H1 (cell line): Measurements from ENCODE around the gene TEAD3. TPM values are rescaled to one million over a fixed set of nuclear protein-coding genes. Genes with fewer than 3 reads are reported as not detected.

Source experiments
- BACH1 ChIP-seq: IDR thresholded peaks from 2 replicates; pipeline ENCODE4 v1.6.1; 2012; ENCODE audit warnings: low read length, improper control_type of control experiment
- CHD1 ChIP-seq: IDR thresholded peaks from 2 replicates; pipeline ENCODE4 v1.6.1; 2012; ENCODE audit warnings: low read depth, low read length, improper control_type of control experiment
- CHD2 ChIP-seq: IDR thresholded peaks from 2 replicates; pipeline ENCODE4 v1.6.1; 2012; ENCODE audit warnings: low read length, improper control_type of control experiment
- EGR1 ChIP-seq: IDR thresholded peaks from 2 replicates; pipeline ENCODE4 v1.6.1; 2011; ENCODE audit warnings: low read depth, low read length, borderline replicate concordance
- FOSL1 ChIP-seq: IDR thresholded peaks from 2 replicates; pipeline ENCODE4 v1.6.1; 2011; ENCODE audit warnings: mild to moderate bottlenecking, low read depth, low read length, moderate library complexity; ENCODE audit not compliant: insufficient read depth
- GABPA ChIP-seq: IDR thresholded peaks from 2 replicates; pipeline ENCODE4 v1.6.1; 2011; ENCODE audit warnings: mild to moderate bottlenecking, low read length, moderate library complexity, borderline replicate concordance; ENCODE audit not compliant: insufficient read depth
- GTF2F1 ChIP-seq: IDR thresholded peaks from 2 replicates; pipeline ENCODE4 v1.6.1; 2012; ENCODE audit warnings: low read depth, low read length, improper control_type of control experiment, borderline replicate concordance
- HDAC2 ChIP-seq, 2 experiments: fragments of 300-600 bp in 1 of 2; sonication (generic) in 1 of 2; IDR thresholded peaks; 2 replicates each; pipeline ENCODE4 v1.6.1; 2011 to 2012; ENCODE audit warnings: low read depth in 2 of 2, low read length in 2 of 2, mild to moderate bottlenecking in 2 of 2, moderate library complexity in 2 of 2, borderline replicate concordance in 1 of 2, inconsistent platforms in 1 of 2
- HDAC6 ChIP-seq: IDR thresholded peaks from one replicate; pipeline ENCODE4 v1.7.1; 2012; ENCODE audit warnings: low read depth, mild to moderate bottlenecking, inconsistent platforms, low read length, moderate library complexity
- JUND ChIP-seq: IDR thresholded peaks from 2 replicates; pipeline ENCODE4 v1.6.1; 2011; ENCODE audit warnings: mild to moderate bottlenecking, improper control_type of control experiment, low read length
- NRF1 ChIP-seq: IDR thresholded peaks from 2 replicates; pipeline ENCODE4 v1.6.1; 2011; ENCODE audit warnings: mild to moderate bottlenecking, low read depth, low read length, improper control_type of control experiment
- POLR2AphosphoS5 ChIP-seq: IDR thresholded peaks from 2 replicates; pipeline ENCODE4 v1.6.1; 2011; ENCODE audit warnings: low read depth, low read length
- POU5F1 ChIP-seq: IDR thresholded peaks from 2 replicates; pipeline ENCODE4 v1.6.1; 2011; ENCODE audit warnings: low read depth, mild to moderate bottlenecking, low read length, moderate library complexity
- RAD21 ChIP-seq, 2 experiments: IDR thresholded peaks in 1 of 2; conservative IDR thresholded peaks in 1 of 2; 2 replicates each; pipeline ENCODE4 v1.6.1; 2011; ENCODE audit warnings: low read depth in 2 of 2, low read length in 2 of 2, improper control_type of control experiment in 1 of 2, inconsistent platforms in 1 of 2, mild to moderate bottlenecking in 1 of 2, moderate library complexity in 1 of 2
- RBBP5 ChIP-seq: IDR thresholded peaks from 2 replicates; pipeline ENCODE4 v1.7.1; 2012; ENCODE audit warnings: low read depth, mild to moderate bottlenecking, inconsistent platforms, low read length, moderate library complexity, borderline replicate concordance
- SIN3A ChIP-seq, 2 experiments: IDR thresholded peaks in 1 of 2; conservative IDR thresholded peaks in 1 of 2; 2 replicates each; pipeline ENCODE4 v1.6.1; 2011 to 2012; ENCODE audit warnings: low read length in 2 of 2, improper control_type of control experiment in 1 of 2, low read depth in 1 of 2, mild to moderate bottlenecking in 1 of 2
- SIRT6 ChIP-seq: IDR thresholded peaks from one replicate; pipeline ENCODE4 v1.7.1; 2012; ENCODE audit warnings: low read length, inconsistent platforms
- SIX5 ChIP-seq: IDR thresholded peaks from 2 replicates; pipeline ENCODE4 v1.6.1; 2011; ENCODE audit warnings: mild to moderate bottlenecking, low read depth, low read length
- SP1 ChIP-seq: IDR thresholded peaks from 2 replicates; pipeline ENCODE4 v1.6.1; 2011; ENCODE audit warnings: low read depth, low read length
- TCF12 ChIP-seq: IDR thresholded peaks from 2 replicates; pipeline ENCODE4 v1.6.1; 2011; ENCODE audit warnings: low read depth, mild to moderate bottlenecking, low read length
- TEAD4 ChIP-seq: IDR thresholded peaks from 2 replicates; pipeline ENCODE4 v1.6.1; 2012; ENCODE audit warnings: low read depth, low read length, inconsistent platforms, mixed read lengths
- YY1 ChIP-seq: IDR thresholded peaks from 2 replicates; pipeline ENCODE4 v1.6.1; 2011; ENCODE audit warnings: low read depth, mild to moderate bottlenecking, low read length
- ZNF274 ChIP-seq: IDR thresholded peaks from 2 replicates; pipeline ENCODE4 v1.7.0; 2012; ENCODE audit warnings: low read length, borderline replicate concordance; ENCODE audit errors: extremely low read depth
- polyA plus RNA-seq, 7 experiments: library from polyadenylated mRNA; depleted of rRNA in 3 of 7; stranded (reverse) in 5 of 7; unstranded in 2 of 7; fragments of >200 nt in 5 of 7; fragments of 200-250 nt in 2 of 7; gene quantifications; 1 replicate in 5 of 7; 2 replicates in 1 of 7; 4 replicates in 1 of 7; pipeline versions ENCODE4 v1.2.1 to v1.2.3, GENCODE V29; 2011 to 2013; ENCODE audit warnings: missing spikeins in 2 of 7, mixed read lengths in 2 of 7
- total RNA-seq: library from RNA; stranded (reverse); fragmentation: NEBNext Ultra II Directional; extraction: Animal tissue kit (Norgen Biotek cat#: 25700); gene quantifications from 2 replicates; pipeline ENCODE4 v1.2.1, GENCODE V29; 2021
- TF ChIP-seq, protein P1 (sequence below): IDR thresholded peaks from 2 replicates; pipeline ENCODE4 v1.6.1; 2012; ENCODE audit warnings: inconsistent platforms

TEAD3 gene
- total and polyA plus RNA-seq, 2 of the 8 experiments (the other 6 are each of a cell fraction or from before 2014, with no cell fraction given) = 20.1 to 28.7 TPM

DNA sequence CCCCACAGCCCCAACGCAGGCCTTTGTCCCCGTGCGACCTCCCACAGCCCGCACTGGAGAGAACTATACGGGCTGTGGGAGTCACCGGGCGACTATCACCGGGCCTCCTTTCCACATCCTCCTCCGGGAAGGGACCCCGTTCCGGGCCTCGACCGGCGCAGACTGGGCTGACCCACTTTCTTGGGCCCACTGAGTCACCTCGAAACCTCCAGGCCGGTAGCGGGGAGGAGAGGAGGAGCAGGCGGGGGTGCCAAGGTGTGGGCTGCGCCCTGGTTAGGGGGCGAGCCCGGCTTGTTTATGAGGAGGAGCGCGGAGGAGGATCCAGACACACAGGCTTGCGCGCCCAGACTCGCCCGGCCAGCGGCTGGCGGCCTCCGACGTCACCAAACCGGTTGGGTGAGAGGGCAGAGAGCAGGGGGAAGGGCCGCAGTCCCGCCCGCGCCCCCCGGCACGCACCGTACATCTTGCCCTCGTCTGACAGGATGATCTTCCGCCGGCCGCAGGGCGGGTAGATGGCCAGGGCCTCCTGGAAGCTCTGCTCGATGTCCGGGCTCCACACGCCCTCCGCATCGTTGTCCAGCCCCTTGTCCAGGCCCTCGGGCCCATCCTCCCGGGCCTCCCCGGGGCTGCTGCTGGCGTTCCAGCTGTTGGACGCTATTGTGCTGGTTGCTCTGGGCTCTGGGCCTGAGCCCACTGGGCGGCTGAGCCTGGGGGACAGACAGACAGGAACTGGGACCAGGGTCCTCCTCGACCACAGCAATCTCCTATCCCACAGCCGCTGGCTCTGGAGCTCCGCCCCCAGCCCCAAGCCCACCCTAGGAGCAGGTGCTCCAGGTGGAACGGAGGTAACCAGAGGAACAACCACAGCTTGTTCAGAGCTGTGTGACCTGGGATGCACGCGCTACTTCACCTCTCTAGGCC lies 10.6 kb downstream of the TEAD3 start (continued):
- TF ChIP-seq NRF1 (no peak), FOSL1 (no peak), GTF2F1 (no peak), GABPA (no peak; the same call in 1 of the 2 replicates), HDAC2 (IDR thresholded peaks at IDR 0.05; ENCODE audit: borderline replicate concordance in 1 of 2, low read depth in 2 of 2, low read length in 2 of 2) (no peak; a peak in 1 of 4 replicates), BACH1 (no peak), ZNF274 (no peak), POLR2AphosphoS5 (peak; percentile 94), TEAD4 (peak; percentile 45; the same call in 1 of the 2 replicates), RBBP5 (peak; percentile 97), JUND (peak; percentile 76), EGR1 (no peak), POU5F1 (no peak), CHD1 (no peak), HDAC6 (no peak), TCF12 (no peak), YY1 (no peak), SIN3A (conservative IDR thresholded peaks at IDR 0.05 in 1 of 2, IDR thresholded peaks at IDR 0.05 in 1 of 2; ENCODE audit: low read depth in 1 of 2, low read length in 2 of 2) (peak in 1 of 2 experiments; percentile 37; a peak in 3 of 4 replicates), SIRT6 (no peak), RAD21 (IDR thresholded peaks at IDR 0.05 in 1 of 2, conservative IDR thresholded peaks at IDR 0.05 in 1 of 2; ENCODE audit: low read depth in 2 of 2, low read length in 2 of 2) (no peak; a peak in 1 of 4 replicates), CHD2 (no peak; the same call in 1 of the 2 replicates), SIX5 (no peak), SP1 (peak; percentile 96)
- TF ChIP-seq, protein P1, sequence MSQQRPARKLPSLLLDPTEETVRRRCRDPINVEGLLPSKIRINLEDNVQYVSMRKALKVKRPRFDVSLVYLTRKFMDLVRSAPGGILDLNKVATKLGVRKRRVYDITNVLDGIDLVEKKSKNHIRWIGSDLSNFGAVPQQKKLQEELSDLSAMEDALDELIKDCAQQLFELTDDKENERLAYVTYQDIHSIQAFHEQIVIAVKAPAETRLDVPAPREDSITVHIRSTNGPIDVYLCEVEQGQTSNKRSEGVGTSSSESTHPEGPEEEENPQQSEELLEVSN = peak; percentile 84
